Endothelial cell of umbilical vein (primary cell): ENCODE data around the gene MAPK8IP3. TPM values are rescaled to one million over a fixed set of nuclear protein-coding genes. Genes with fewer than 3 reads are reported as not detected.

Source experiments
- BruUV-seq: library from RNA; stranded (reverse); fragments of 400-500 nt; replicated peaks from 2 replicates; lab custom pipeline; 2021; lab: Mats Ljungman, UMichigan
- CTCF ChIA-PET: fragments of 300-600, 350-600 bp; sonication (Branson Sonifier 250); formaldehyde crosslinking; loops from one replicate; lab custom pipeline; 2021; ENCODE audit warnings: antibody characterized with exemption, inconsistent platforms; lab: Charles Lee
- POLR2A ChIA-PET: fragments of 300-600, 350-600 bp; sonication (Branson Sonifier 250); formaldehyde crosslinking; loops from one replicate; lab custom pipeline; 2021; ENCODE audit warnings: antibody characterized with exemption, inconsistent platforms; lab: Charles Lee
- DNase-seq: peaks from one replicate; pipeline ENCODE4 v3.0.0-alpha.2; 2011; ENCODE audit warnings: low read depth, low spot score
- FAIRE-seq: peaks from 2 replicates; lab custom pipeline; 2011; peaks lifted over from hg19 to GRCh38; lab: Jason Lieb, UNC
- H2AFZ ChIP-seq: 2 replicates; pipeline ENCODE4 v1.6.0; 2012; ENCODE audit warnings: low read depth, low read length, control low read depth, inconsistent platforms
- H3K27ac ChIP-seq: 2 replicates; pipeline ENCODE4 v1.5.1; 2011; ENCODE audit warnings: low read depth, mild to moderate bottlenecking, control low read depth, low read length, moderate library complexity; ENCODE audit not compliant: insufficient read depth
- H3K27me3 ChIP-seq, 2 experiments: 2 replicates each; pipeline versions ENCODE4 v1.6.0 to v1.6.1; 2011; ENCODE audit warnings: low read length in 2 of 2, mixed read lengths in 1 of 2; ENCODE audit not compliant: control insufficient read depth in 2 of 2, insufficient read depth in 2 of 2
- H3K36me3 ChIP-seq, 2 experiments: 2 replicates in 1 of 2; 3 replicates in 1 of 2; pipeline ENCODE4 v1.5.1; 2011; ENCODE audit warnings: low read length in 2 of 2, mild to moderate bottlenecking in 1 of 2, moderate library complexity in 1 of 2; ENCODE audit not compliant: control insufficient read depth in 2 of 2, insufficient read depth in 2 of 2; ENCODE audit errors: extremely low read depth in 1 of 2
- H3K4me1 ChIP-seq: 3 replicates; pipeline ENCODE4 v1.5.1; 2011; ENCODE audit warnings: mild to moderate bottlenecking, low read length; ENCODE audit not compliant: control insufficient read depth, insufficient read depth; ENCODE audit errors: extremely low read depth
- H3K4me2 ChIP-seq: 2 replicates; pipeline ENCODE4 v1.6.1; 2011; ENCODE audit warnings: low read length, control low read depth, mixed read lengths; ENCODE audit not compliant: insufficient read depth
- H3K4me3 ChIP-seq, 3 experiments: fragments of 200-600 bp in 1 of 3; sonication (generic), shearing (Covaris generic) in 1 of 3; replicated peaks in 1 of 3; 2 replicates each; pipeline ENCODE4 v1.5.1; 2011 to 2016; ENCODE audit warnings: control low read depth in 3 of 3, low read length in 3 of 3, mild to moderate bottlenecking in 2 of 3, inconsistent platforms in 1 of 3, low read depth in 1 of 3, moderate library complexity in 1 of 3; ENCODE audit not compliant: insufficient read depth in 1 of 3
- H3K79me2 ChIP-seq: 2 replicates; pipeline ENCODE4 v1.6.0; 2012; ENCODE audit warnings: low read length, inconsistent platforms; ENCODE audit not compliant: control insufficient read depth, insufficient read depth
- H3K9ac ChIP-seq: replicated peaks from 2 replicates; pipeline ENCODE3; 2011; ENCODE audit warnings: low read length, control low read depth; ENCODE audit not compliant: insufficient read depth; ENCODE audit errors: extremely low read depth
- H3K9me1 ChIP-seq: replicated peaks from 3 replicates; pipeline ENCODE4 v1.6.0; 2011; ENCODE audit warnings: mild to moderate bottlenecking, low read length; ENCODE audit not compliant: control insufficient read depth, insufficient read depth; ENCODE audit errors: extremely low read depth
- H3K9me3 ChIP-seq: replicated peaks from 2 replicates; pipeline ENCODE4 v1.5.1; 2012; ENCODE audit warnings: low read length, inconsistent platforms; ENCODE audit not compliant: control insufficient read depth, insufficient read depth
- H4K20me1 ChIP-seq: replicated peaks from 2 replicates; pipeline ENCODE3; 2011; ENCODE audit warnings: mild to moderate bottlenecking, low read length; ENCODE audit not compliant: control insufficient read depth, insufficient read depth; ENCODE audit errors: extremely low read depth
- EZH2 ChIP-seq: IDR thresholded peaks from 2 replicates; pipeline ENCODE4 v1.6.1; 2012; ENCODE audit warnings: borderline replicate concordance, low read depth, mild to moderate bottlenecking, moderate library complexity, low read length, inconsistent platforms; ENCODE audit not compliant: severe bottlenecking
- FOS ChIP-seq: IDR thresholded peaks from 2 replicates; pipeline ENCODE4 v1.6.1; 2011; ENCODE audit warnings: mild to moderate bottlenecking, low read length, moderate library complexity, borderline replicate concordance; ENCODE audit not compliant: insufficient read depth
- GATA2 ChIP-seq: IDR thresholded peaks from 2 replicates; pipeline ENCODE4 v1.7.0; 2011; ENCODE audit warnings: low read depth, mild to moderate bottlenecking, moderate library complexity, mixed read lengths, low read length; ENCODE audit not compliant: insufficient read length, insufficient read depth
- JUN ChIP-seq: IDR thresholded peaks from 2 replicates; pipeline ENCODE4 v1.6.1; 2011; ENCODE audit warnings: borderline replicate concordance, low read depth; ENCODE audit not compliant: insufficient read length, insufficient read depth
- MAX ChIP-seq: IDR thresholded peaks from 2 replicates; pipeline ENCODE4 v1.6.1; 2011; ENCODE audit not compliant: insufficient read depth, insufficient read length
- MYC ChIP-seq: IDR thresholded peaks from one replicate; pipeline ENCODE4 v1.6.1; 2011; ENCODE audit warnings: mild to moderate bottlenecking, low read depth, low read length
- POLR2A ChIP-seq: IDR thresholded peaks from 2 replicates; pipeline ENCODE4 v1.6.1; 2012; ENCODE audit warnings: low read depth, mild to moderate bottlenecking, control low read depth, low read length
- POLR2AphosphoS5 ChIP-seq: IDR thresholded peaks from 2 replicates; pipeline ENCODE4 v1.6.1; 2012; ENCODE audit warnings: low read depth, mild to moderate bottlenecking, control low read depth, low read length, moderate library complexity; ENCODE audit not compliant: insufficient read depth
- dilution Hi-C: fragments of 300-500 bp; cut with MboI; formaldehyde crosslinking; loops from one replicate; pipeline ENCODE4 v1.15.0; 2019; ENCODE audit warnings: low sequenced_read_pairs; ENCODE audit not compliant: extremely low pct_ligation_motif_present
- intact Hi-C: fragments of 100-400 bp; cut with micrococcal nuclease; formaldehyde crosslinking; loops from one replicate; pipeline ENCODE4 v1.10.0; 2022
- polyA plus RNA-seq, 4 experiments: library from polyadenylated mRNA; depleted of rRNA in 3 of 4; stranded (reverse) in 3 of 4; unstranded in 1 of 4; fragments of >200 nt; gene quantifications; 2 replicates each; pipeline versions ENCODE4 v1.2.1 to v1.2.3, GENCODE V29; 2011 to 2012; ENCODE audit warnings: missing spikeins in 1 of 4
- total RNA-seq: library from RNA; stranded (reverse); gene quantifications from 2 replicates; pipeline ENCODE4 v1.2.3, GENCODE V29; 2021
- TF ChIP-seq, protein P1 (sequence below), 2 donors: IDR thresholded peaks; 1 replicate in 1 of 2; 2 replicates in 1 of 2; pipeline ENCODE4 v1.5.1; 2011; ENCODE audit warnings: low read length in 2 of 2, mild to moderate bottlenecking in 2 of 2, moderate library complexity in 2 of 2, control low read depth in 1 of 2, inconsistent platforms in 1 of 2, low read depth in 1 of 2; ENCODE audit not compliant: insufficient read depth in 1 of 2; ENCODE audit errors: extremely low read depth in 1 of 2

Gene MAPK8IP3
- total and polyA plus RNA-seq, 2 donors (not counting 3 experiments of a cell fraction or from before 2014, with no cell fraction given): 40.7 to 92.2 TPM

- Histone ChIP-seq H3K9me3 (no peaks in the 10 kb centered on the region), H3K79me2 (peaks cover 12% of the 10 kb centered on the region), H4K20me1 (no peaks in the 10 kb centered on the region), H2AFZ (no peak overlapping the region), H3K4me1 (no peaks in the 10 kb centered on the region), H3K4me3 (no peak overlapping the region), H3K9ac (no peak overlapping the region), H3K27me3 (no peaks in the 10 kb centered on the region), H3K4me2 (no peak overlapping the region), H3K9me1 (no peaks in the 10 kb centered on the region), H3K36me3 (peaks cover 4 to 50% of the 10 kb centered on the region in 2 experiments), H3K27ac (no peak overlapping the region)
- ChIA-PET CTCF (interaction anchor here (1.1 kb wide), 2 partner anchors 23 to 36 kb away, joined by 3 read pairs; partner anchors contain the start of gene MAPK8IP3), POLR2A (no interaction called here)
- intact Hi-C loops (no loop called here), dilution Hi-C loops (no loop called here)
- TF ChIP-seq MAX (no peak), POLR2A (no peak), JUN (no peak), EZH2 (no peak), FOS (no peak), GATA2 (no peak), MYC (no peak), POLR2AphosphoS5 (no peak)
- TF ChIP-seq, protein P1, sequence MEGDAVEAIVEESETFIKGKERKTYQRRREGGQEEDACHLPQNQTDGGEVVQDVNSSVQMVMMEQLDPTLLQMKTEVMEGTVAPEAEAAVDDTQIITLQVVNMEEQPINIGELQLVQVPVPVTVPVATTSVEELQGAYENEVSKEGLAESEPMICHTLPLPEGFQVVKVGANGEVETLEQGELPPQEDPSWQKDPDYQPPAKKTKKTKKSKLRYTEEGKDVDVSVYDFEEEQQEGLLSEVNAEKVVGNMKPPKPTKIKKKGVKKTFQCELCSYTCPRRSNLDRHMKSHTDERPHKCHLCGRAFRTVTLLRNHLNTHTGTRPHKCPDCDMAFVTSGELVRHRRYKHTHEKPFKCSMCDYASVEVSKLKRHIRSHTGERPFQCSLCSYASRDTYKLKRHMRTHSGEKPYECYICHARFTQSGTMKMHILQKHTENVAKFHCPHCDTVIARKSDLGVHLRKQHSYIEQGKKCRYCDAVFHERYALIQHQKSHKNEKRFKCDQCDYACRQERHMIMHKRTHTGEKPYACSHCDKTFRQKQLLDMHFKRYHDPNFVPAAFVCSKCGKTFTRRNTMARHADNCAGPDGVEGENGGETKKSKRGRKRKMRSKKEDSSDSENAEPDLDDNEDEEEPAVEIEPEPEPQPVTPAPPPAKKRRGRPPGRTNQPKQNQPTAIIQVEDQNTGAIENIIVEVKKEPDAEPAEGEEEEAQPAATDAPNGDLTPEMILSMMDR (IDR thresholded peaks at IDR 0.05; ENCODE audit: extremely low read depth in 1 of 2, insufficient read depth in 1 of 2, low read depth in 1 of 2, low read length in 2 of 2): no peak
- no TSS peak for BruUV-seq
- no peak for FAIRE-seq
- DNase-seq: no peak
These were observed 23.0 kb downstream of the MAPK8IP3 start for GRCh38 chr16:1729026-1729425.
